ENCODE measurements around the gene FBXO42. TPM values are rescaled to one million over a fixed set of nuclear protein-coding genes. Genes with fewer than 3 reads are reported as not detected.

The FBXO42 gene
- total RNA-seq, 1 donor from 2014 or later: 18.5 TPM

GRCh38 chr1:16212251-16212961 lies 139.9 kb downstream of the FBXO42 start, which contains the start of gene ARHGEF19:
Gene ARHGEF19, minus strand, starts transcription at chr1:16212652. Its CDS starts 3,598 bp downstream, at chr1:16209054.
- intact Hi-C loops (cut with micrococcal nuclease): no loop called here

GRCh38 chr1:16211824-16212223 lies 140.5 kb downstream of the FBXO42 start:
- intact Hi-C loops (cut with micrococcal nuclease): no loop called here
- no peaks in the 10 kb centered on the region for H3K27me3 Mint-ChIP-seq (ENCODE audit: low read depth)
- H3K36me3 Mint-ChIP-seq (ENCODE audit: low read depth): no peaks in the 10 kb centered on the region

More at GRCh38 chr1:16212251-16212961, 139.9 kb downstream of the FBXO42 start, which contains the start of gene ARHGEF19:
- H3K4me1 Mint-ChIP-seq (ENCODE audit: low read depth): peaks cover 7% of the 10 kb centered on the region
- no peaks in the 10 kb centered on the region for H3K36me3 Mint-ChIP-seq (ENCODE audit: low read depth)
- DNase-seq (ENCODE audit: low spot score): no peak
- H3K27ac Mint-ChIP-seq: no peak within 1 kb of the TSS
- no peaks in the 10 kb centered on the region for H3K9me3 Mint-ChIP-seq
- H3K27me3 Mint-ChIP-seq (ENCODE audit: low read depth): no peaks in the 10 kb centered on the region
- no peak within 1 kb of the TSS for H3K4me3 Mint-ChIP-seq (ENCODE audit: low read depth)

GRCh38 chr1:16210581-16210980 lies 141.7 kb downstream of the FBXO42 start:
- peaks cover 3% of the 10 kb centered on the region for H3K4me1 Mint-ChIP-seq (ENCODE audit: low read depth)
- no peaks in the 10 kb centered on the region for H3K36me3 Mint-ChIP-seq (ENCODE audit: low read depth)
- no peak overlapping the region for H3K27ac Mint-ChIP-seq
- intact Hi-C loops (cut with micrococcal nuclease): no loop called here
- no peaks in the 10 kb centered on the region for H3K9me3 Mint-ChIP-seq
- DNase-seq (ENCODE audit: low spot score): no peak
- H3K27me3 Mint-ChIP-seq (ENCODE audit: low read depth): no peaks in the 10 kb centered on the region
- H3K4me3 Mint-ChIP-seq (ENCODE audit: low read depth): no peak overlapping the region

More at GRCh38 chr1:16211824-16212223, 140.5 kb downstream of the FBXO42 start:
- peaks cover 10% of the 10 kb centered on the region for H3K4me1 Mint-ChIP-seq (ENCODE audit: low read depth)
- no peak overlapping the region for H3K4me3 Mint-ChIP-seq (ENCODE audit: low read depth)
- DNase-seq (ENCODE audit: low spot score): no peak
- no peaks in the 10 kb centered on the region for H3K9me3 Mint-ChIP-seq
- H3K27ac Mint-ChIP-seq: no peak overlapping the region

- Mint-ChIP-seq H3K36me3 (ENCODE audit: low read depth) (no peaks in the 10 kb centered on the region), H3K4me1 (ENCODE audit: low read depth) (peaks cover 3% of the 10 kb centered on the region), H3K27ac (no peak overlapping the region), H3K4me3 (ENCODE audit: low read depth) (no peak overlapping the region), H3K27me3 (ENCODE audit: low read depth) (no peaks in the 10 kb centered on the region), H3K9me3 (no peaks in the 10 kb centered on the region)
- DNase-seq (ENCODE audit: low spot score): no peak
- intact Hi-C loops (cut with micrococcal nuclease): no loop called here
Measured at GRCh38 chr1:16209847-16210407, 142.4 kb downstream of the FBXO42 start.

GRCh38 chr1:16209132-16209846 lies 143.0 kb downstream of the FBXO42 start:
- intact Hi-C loops (cut with micrococcal nuclease): no loop called here
- Mint-ChIP-seq H3K27ac (no peak overlapping the region), H3K9me3 (no peaks in the 10 kb centered on the region)

GRCh38 chr1:16208270-16208987 lies 143.9 kb downstream of the FBXO42 start:
- Mint-ChIP-seq H3K4me1 (ENCODE audit: low read depth) (peaks cover 3% of the 10 kb centered on the region), H3K27me3 (ENCODE audit: low read depth) (no peaks in the 10 kb centered on the region), H3K4me3 (ENCODE audit: low read depth) (no peak overlapping the region), H3K27ac (no peak overlapping the region), H3K9me3 (no peaks in the 10 kb centered on the region), H3K36me3 (ENCODE audit: low read depth) (no peaks in the 10 kb centered on the region)
- no peak for DNase-seq (ENCODE audit: low spot score)
- intact Hi-C loops (cut with micrococcal nuclease): no loop called here

More at GRCh38 chr1:16209132-16209846, 143.0 kb downstream of the FBXO42 start:
- Mint-ChIP-seq H3K4me1 (ENCODE audit: low read depth) (peaks cover 3% of the 10 kb centered on the region), H3K4me3 (ENCODE audit: low read depth) (no peak overlapping the region), H3K36me3 (ENCODE audit: low read depth) (no peaks in the 10 kb centered on the region), H3K27me3 (ENCODE audit: low read depth) (no peaks in the 10 kb centered on the region)
- DNase-seq (ENCODE audit: low spot score): no peak

GRCh38 chr1:16207318-16208269 lies 144.7 kb downstream of the FBXO42 start:
- intact Hi-C loops (cut with micrococcal nuclease): loop anchor here (1.0 to 2.0 kb wide), 2 partner anchors 10 to 145 kb away; partner anchors contain the start of gene FBXO42
- no peak for DNase-seq (ENCODE audit: low spot score)

GRCh38 chr1:16206547-16207317 lies 145.5 kb downstream of the FBXO42 start:
- Mint-ChIP-seq H3K27ac (peak overlapping the region; percentile 93), H3K4me1 (ENCODE audit: low read depth) (peaks cover 3% of the 10 kb centered on the region), H3K9me3 (no peaks in the 10 kb centered on the region), H3K27me3 (ENCODE audit: low read depth) (no peaks in the 10 kb centered on the region), H3K36me3 (ENCODE audit: low read depth) (no peaks in the 10 kb centered on the region), H3K4me3 (ENCODE audit: low read depth) (peak overlapping the region; percentile 83)
- intact Hi-C loops (cut with micrococcal nuclease): loop anchor here (1.0 to 2.0 kb wide), 4 partner anchors 11 to 161 kb away; partner anchors contain the start of genes CPLANE2, FBXO42 and SZRD1
- peak; percentile 93 for DNase-seq (ENCODE audit: low spot score)

More at GRCh38 chr1:16207318-16208269, 144.7 kb downstream of the FBXO42 start:
- peak overlapping the region; percentile 83 for H3K4me3 Mint-ChIP-seq (ENCODE audit: low read depth)
- H3K4me1 Mint-ChIP-seq (ENCODE audit: low read depth): peaks cover 3% of the 10 kb centered on the region
- no peaks in the 10 kb centered on the region for H3K27me3 Mint-ChIP-seq (ENCODE audit: low read depth)
- peak overlapping the region; percentile 93 for H3K27ac Mint-ChIP-seq
- no peaks in the 10 kb centered on the region for H3K36me3 Mint-ChIP-seq (ENCODE audit: low read depth)
- H3K9me3 Mint-ChIP-seq: no peaks in the 10 kb centered on the region

- H3K36me3 Mint-ChIP-seq (ENCODE audit: low read depth): no peaks in the 10 kb centered on the region
- H3K4me1 Mint-ChIP-seq (ENCODE audit: low read depth): peaks cover 3% of the 10 kb centered on the region
- H3K4me3 Mint-ChIP-seq (ENCODE audit: low read depth): peak overlapping the region; percentile 83
- H3K27me3 Mint-ChIP-seq (ENCODE audit: low read depth): no peaks in the 10 kb centered on the region
- no peak for DNase-seq (ENCODE audit: low spot score)
- peak overlapping the region; percentile 93 for H3K27ac Mint-ChIP-seq
- intact Hi-C loops (cut with micrococcal nuclease): loop anchor here (1.0 to 2.0 kb wide), 3 partner anchors 31 to 161 kb away; partner anchors contain the start of genes CPLANE2, FBXO42 and SZRD1
- no peaks in the 10 kb centered on the region for H3K9me3 Mint-ChIP-seq
Measured at GRCh38 chr1:16205891-16206546, 146.3 kb downstream of the FBXO42 start.

- Mint-ChIP-seq H3K4me3 (ENCODE audit: low read depth) (no peak overlapping the region), H3K27me3 (ENCODE audit: low read depth) (no peaks in the 10 kb centered on the region), H3K27ac (no peak overlapping the region), H3K9me3 (no peaks in the 10 kb centered on the region), H3K36me3 (ENCODE audit: low read depth) (no peaks in the 10 kb centered on the region), H3K4me1 (ENCODE audit: low read depth) (peaks cover 3% of the 10 kb centered on the region)
- no peak for DNase-seq (ENCODE audit: low spot score)
- intact Hi-C loops (cut with micrococcal nuclease): no loop called here
Measured at GRCh38 chr1:16205334-16205671, 147.0 kb downstream of the FBXO42 start.

Data from activated T-helper 2 cell treated with anti-CD3 and anti-CD28 coated beads, Interferon-gamma antibody, Interleukin-2, Interleukin-4, amounts not matched to agents 10 μg/mL and 5 μg/mL and 100 μg/mL, durations not matched to agents 14 hours and 24 hours and 36 hours (primary cell).